ENCODE measurements around the gene PLEKHG5.

Gene PLEKHG5

GRCh38 chr1:6477039-6477820, 14.2 kb downstream of the PLEKHG5 start:
- no peak for DNase-seq (ENCODE audit: low read depth)

- DNase-seq (ENCODE audit: low read depth): no peak
Observed at GRCh38 chr1:6476483-6476882, 15.0 kb downstream of the PLEKHG5 start.

- peak; percentile 47 for DNase-seq (ENCODE audit: low read depth)
Observed at GRCh38 chr1:6475381-6476133, 15.9 kb downstream of the PLEKHG5 start.

- no peak for DNase-seq (ENCODE audit: low read depth)
Observed at GRCh38 chr1:6474815-6475282, 16.6 kb downstream of the PLEKHG5 start.

GRCh38 chr1:6473974-6474814, 17.3 kb downstream of the PLEKHG5 start:
- DNase-seq (ENCODE audit: low read depth): no peak

DNA sequence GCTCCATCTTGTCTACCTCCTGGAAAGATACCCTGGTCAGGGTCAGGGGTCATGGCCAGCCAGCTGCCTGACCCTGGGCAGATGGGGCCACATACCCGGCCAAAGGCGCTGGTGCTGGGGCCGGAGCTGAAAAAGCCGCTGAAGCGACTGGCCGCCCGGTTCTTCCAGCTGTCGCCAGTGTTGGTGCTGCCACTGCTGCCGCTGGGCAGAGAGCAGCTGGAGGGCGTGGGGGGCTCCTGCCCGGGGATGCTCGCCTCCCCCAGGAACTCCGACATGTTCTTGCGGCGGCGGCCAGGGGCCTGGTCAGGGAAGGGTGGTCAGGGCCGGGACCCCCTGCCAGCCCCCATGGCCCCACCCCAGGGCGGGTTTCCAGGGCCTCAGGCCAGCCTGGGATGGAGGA, 18.3 kb downstream of the PLEKHG5 start:
- no peak for DNase-seq (ENCODE audit: low read depth)

DNA sequence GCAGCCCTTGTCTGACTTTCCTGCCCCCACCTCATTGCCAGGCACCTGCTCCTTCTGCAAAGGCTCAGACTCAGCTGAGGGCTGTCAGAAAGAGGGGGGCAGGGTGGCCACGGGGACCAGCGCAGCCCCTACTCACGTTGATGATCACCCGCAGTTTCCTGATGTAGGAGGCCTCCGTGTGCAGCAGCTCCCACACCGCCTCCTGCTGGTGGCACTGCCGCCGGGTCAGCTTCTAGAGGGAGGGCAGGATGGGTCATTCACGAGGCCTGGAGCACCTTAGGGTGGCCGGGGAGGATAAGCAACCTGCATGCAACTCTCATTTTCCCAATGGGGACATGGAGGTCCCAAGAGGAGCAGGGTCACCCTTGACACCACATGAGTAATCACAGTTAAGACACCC, 19.1 kb downstream of the PLEKHG5 start:
- DNase-seq (ENCODE audit: low read depth): no peak

DNA sequence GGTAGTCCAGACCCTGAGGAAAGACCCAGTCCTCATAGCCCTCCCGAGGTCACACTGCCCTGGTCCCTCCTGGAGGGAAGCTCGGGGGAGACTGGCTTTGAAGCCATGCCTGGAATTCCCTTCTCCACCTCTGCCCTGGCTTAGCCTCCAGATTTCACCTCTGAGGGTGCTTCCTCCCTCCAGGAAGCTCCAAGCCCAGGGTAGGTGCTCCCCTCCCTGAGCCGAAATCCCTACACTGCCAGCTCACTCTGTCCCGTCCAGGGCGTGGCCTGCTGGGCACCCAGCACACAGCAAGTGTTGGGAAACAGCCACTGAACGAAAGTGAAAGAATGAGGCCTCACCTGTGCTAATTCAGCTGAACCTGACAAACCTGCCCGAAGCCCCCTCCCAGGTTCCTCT, 19.5 kb downstream of the PLEKHG5 start:
- DNase-seq (ENCODE audit: low read depth): no peak

DNA sequence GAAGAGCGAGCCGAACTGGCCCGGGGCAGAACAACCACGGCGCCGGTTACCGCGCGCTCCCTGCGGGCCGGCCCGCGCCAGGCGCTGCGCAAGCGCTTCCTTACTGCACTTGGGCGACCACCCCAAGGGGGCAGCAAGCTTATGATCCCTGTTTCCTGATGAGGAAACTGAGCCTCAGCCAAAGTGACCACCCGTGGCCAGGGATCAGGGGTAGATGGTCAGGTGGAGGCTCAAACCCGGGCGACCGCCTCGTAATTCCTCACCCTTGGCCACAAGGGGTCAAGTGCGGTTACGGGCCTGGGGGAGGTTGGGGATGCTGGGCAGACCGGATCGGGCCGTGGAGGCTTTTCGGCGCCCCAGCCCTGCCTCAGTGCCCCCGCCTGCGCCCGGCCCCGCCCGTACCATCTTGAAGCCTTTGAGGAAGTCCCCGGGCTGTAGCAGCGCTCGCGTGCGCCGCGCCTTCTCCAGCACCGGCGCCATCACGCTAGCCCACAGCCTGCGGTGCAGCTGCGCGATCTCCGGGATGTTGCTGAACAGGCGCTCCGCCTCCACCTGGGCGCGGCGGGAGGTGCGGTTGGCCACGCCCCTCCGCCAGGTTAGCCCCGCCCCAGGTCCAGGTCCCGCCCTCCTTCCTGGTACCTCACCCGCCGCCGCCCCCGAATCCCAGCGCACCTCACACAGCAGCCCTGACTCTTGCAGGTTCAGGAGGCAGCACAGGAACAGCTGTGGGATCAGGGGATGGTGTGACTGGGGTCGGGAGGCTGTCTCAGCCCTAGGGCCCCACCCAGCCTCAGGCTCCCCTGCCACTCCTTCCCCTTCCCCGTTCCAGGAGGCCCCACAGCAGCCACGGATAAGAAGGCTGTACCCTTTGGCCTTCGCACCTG, 20.1 kb downstream of the PLEKHG5 start:
- DNase-seq (ENCODE audit: low read depth): no peak

GRCh38 chr1:6470132-6471085, 21.1 kb downstream of the PLEKHG5 start:
- no peak for DNase-seq (ENCODE audit: low read depth)

DNA sequence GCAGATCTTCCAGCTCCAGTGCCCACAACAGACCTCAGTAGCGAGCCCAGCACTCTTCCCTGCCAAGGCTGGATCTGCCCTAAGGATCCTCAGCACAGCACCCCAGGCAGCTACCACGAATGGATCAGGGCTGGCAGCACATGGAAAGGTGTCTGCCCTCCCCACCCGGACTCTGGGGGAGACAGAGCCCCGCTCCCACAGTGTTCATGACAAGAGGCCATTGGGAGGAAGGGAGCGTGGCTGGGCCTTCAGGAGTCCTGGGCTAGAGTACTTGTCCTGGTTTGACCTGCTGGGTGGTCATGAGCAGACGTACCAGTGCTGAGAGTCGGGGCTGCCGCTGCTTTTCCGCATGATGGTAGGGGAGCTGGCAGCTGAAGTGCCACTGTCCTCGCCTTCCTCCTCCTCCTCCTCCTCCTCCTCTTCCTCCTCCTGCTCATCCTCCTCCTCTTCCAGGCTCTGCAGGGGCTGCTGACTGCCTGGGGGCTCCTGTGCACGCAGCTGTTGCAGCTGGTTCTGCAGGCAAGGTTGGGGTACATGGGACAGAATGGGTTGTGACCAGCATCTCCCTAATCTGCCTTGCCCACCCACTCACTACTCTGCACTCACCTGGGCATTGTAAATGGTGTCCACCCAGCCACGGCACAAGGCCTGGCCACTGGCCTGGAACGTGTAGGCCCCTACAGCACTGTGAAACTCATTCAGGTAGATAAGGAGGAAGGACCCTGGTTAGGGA, 22.6 kb downstream of the PLEKHG5 start:
- DNase-seq (ENCODE audit: low read depth): no peak

DNA sequence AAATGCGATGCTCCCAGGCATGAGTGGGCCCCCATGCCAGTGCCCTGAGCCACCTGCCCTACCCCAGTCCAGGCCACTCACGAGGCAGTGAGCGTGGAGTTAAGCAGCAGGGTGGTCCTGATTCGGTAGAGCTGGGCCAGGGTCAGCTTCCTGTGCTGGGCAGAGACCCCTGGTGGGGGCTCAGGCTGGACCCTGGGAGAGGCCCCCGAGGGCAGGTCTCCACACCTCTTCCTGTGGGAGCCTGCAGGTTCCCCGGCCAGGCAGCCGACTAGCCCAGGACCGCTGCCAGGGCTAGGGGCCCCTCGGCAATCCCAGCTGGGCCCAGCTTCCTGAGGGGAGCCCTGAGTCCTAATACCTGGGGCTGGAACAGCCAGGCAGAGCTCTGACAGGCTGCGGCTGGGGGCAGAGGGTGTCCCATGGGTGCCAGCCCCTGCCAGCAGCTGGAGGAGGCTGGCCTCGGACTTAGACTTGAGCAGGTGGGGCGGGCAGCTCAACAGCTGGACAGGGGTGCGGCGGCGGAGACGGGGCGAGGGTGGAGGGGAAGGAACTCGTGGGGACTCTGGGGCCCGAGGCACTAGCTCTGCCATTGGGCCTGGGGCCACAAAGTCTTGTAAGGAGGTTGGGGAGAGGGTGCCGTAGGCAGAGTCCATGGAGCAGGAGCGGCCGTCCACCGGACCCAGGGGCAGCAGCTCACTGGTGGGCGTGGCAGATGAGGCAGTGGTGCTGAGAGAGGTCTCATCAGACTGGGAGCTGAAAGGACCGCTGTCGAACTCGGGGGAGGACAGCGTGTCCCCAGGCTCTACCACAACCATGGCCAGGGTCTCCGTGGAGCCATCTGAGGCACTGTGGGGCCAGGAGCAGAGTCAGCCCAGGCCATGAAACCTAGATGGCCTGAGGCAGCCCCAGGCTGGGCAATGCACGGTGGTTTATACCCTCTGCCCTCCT, 23.5 kb downstream of the PLEKHG5 start:
- no peak for DNase-seq (ENCODE audit: low read depth)

DNA sequence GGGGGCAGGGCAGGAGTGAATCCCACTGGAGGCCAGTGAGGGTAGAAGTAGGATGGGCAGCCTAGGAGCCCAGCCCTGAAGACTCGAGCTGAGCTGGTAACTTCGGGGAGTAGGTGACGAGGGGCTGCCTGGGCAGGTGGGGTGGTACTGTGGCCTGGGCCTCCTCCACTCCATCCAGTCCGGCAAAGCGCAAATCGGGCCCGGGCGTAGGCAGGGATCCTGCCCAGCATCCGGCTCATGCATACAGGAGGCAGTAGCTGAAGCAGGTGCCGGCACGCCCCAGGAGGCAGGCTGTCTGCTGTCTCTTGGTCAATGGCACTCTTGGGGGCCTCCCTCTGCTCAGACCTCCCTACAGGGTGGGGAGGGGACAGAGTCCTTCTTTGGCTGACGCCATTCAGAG, 24.2 kb downstream of the PLEKHG5 start:
- DNase-seq (ENCODE audit: low read depth): no peak

DNA sequence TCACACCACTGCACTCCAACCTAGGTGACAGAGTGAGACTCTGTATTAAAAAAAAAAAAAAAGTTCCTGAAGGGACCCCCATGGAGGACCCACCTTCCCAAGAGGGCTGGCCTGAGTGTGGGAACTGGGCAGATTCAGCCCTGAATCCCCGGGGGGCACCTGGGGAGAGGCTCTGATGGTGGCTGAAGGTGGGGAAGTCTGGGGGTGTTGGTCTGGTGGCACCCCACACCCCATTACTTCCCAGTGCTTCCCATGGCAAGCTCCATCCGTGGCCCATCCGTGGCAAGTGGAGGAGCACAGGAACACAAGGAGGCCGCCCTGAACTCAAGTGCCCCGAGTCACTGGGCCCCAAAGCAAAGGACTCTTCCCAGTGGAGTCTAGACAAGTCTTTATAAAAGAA, 24.7 kb downstream of the PLEKHG5 start:
- DNase-seq (ENCODE audit: low read depth): no peak

DNA sequence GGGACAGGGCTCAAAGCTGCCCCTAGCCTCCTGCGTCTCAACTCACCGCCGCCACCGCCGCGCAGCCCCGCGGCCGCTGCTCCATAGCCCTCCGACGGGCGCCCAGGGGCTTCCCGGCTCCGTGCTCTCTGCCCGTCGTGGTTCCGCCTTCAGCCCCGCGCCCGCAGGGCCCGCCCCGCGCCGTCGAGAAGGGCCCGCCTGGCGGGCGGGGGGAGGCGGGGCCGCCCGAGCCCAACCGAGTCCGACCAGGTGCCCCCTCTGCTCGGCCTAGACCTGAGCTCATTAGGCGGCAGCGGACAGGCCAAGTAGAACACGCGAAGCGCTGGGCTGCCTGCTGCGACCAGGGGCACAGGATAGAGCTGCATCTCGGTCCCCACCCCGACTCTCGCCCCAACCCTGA, 25.4 kb downstream of the PLEKHG5 start, which contains the start of gene TNFRSF25:
TNFRSF25 (minus strand) TSS at position 151 of the 400 bp plus-strand sequence; CDS start at position 85, 66 bp downstream.
- DNase-seq (ENCODE audit: low read depth): no peak

DNA sequence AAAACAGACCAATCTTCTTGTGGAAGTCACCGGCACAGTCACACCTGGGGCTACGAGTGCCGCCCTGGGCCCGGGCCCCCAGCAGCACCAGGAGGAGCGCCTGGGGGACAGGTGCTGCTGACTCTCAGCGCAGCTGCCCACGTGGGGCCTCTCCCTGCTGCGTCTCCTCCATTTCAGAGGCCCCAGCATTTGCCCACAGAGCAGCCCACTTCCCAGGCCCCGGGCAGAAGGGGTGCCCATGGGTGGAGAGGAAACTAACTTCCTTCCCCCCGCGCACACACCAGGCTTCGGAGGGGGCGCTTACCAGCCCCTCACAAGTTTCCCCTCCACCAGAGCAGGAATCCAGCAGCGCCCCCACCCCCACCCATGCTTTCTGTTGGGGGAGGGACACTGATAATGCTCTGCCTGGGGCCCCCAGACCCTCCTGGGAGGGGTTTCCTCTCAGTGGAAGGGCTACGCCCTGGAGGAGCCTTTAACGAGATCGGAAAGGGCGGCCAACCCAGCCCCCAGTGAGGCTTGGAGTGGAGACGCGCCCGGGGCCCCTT, 25.9 kb downstream of the PLEKHG5 start:
- DNase-seq (ENCODE audit: low read depth): no peak

GRCh38 chr1:6464915-6465314, 26.6 kb downstream of the PLEKHG5 start:
- no peak for DNase-seq (ENCODE audit: low read depth)

DNA sequence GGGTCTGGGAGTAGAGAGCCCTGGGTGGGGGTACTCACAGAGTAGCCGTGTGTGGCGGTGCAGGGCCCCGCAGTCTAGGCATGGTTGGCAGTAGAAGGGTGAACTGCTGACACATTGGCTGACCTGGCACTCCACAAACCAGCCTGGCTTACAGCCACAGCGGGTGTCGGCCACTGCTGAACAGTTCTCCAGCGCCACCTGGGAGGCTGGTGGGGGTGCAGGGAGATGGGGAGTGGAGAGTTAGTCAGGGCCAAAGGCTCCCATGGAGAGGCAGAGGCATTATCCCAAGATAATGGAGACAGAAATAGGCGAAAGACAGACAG, 27.0 kb downstream of the PLEKHG5 start:
- no peak for DNase-seq (ENCODE audit: low read depth)
